Endothelial cell of umbilical vein (primary cell): ENCODE measurements around the gene SLA2. TPM values are rescaled to one million over a fixed set of nuclear protein-coding genes. Genes with fewer than 3 reads are reported as not detected.

Experiments used
- BruUV-seq: library from RNA; stranded (reverse); fragments of 400-500 nt; replicated peaks from 2 replicates; lab custom pipeline; 2021; lab: Mats Ljungman, UMichigan
- CTCF ChIA-PET: fragments of 300-600, 350-600 bp; sonication (Branson Sonifier 250); formaldehyde crosslinking; loops from one replicate; lab custom pipeline; 2021; ENCODE audit warnings: antibody characterized with exemption, inconsistent platforms; lab: Charles Lee
- POLR2A ChIA-PET: fragments of 300-600, 350-600 bp; sonication (Branson Sonifier 250); formaldehyde crosslinking; loops from one replicate; lab custom pipeline; 2021; ENCODE audit warnings: antibody characterized with exemption, inconsistent platforms; lab: Charles Lee
- DNase-seq: peaks from one replicate; pipeline ENCODE4 v3.0.0-alpha.2; 2011; ENCODE audit warnings: low read depth, low spot score
- FAIRE-seq: peaks from 2 replicates; lab custom pipeline; 2011; peaks lifted over from hg19 to GRCh38; lab: Jason Lieb, UNC
- H2AFZ ChIP-seq: 2 replicates; pipeline ENCODE4 v1.6.0; 2012; ENCODE audit warnings: low read depth, low read length, control low read depth, inconsistent platforms
- H3K27ac ChIP-seq: 2 replicates; pipeline ENCODE4 v1.5.1; 2011; ENCODE audit warnings: low read depth, mild to moderate bottlenecking, control low read depth, low read length, moderate library complexity; ENCODE audit not compliant: insufficient read depth
- H3K27me3 ChIP-seq, 2 experiments: 2 replicates each; pipeline versions ENCODE4 v1.6.0 to v1.6.1; 2011; ENCODE audit warnings: low read length in 2 of 2, mixed read lengths in 1 of 2; ENCODE audit not compliant: control insufficient read depth in 2 of 2, insufficient read depth in 2 of 2
- H3K36me3 ChIP-seq, 2 experiments: 2 replicates in 1 of 2; 3 replicates in 1 of 2; pipeline ENCODE4 v1.5.1; 2011; ENCODE audit warnings: low read length in 2 of 2, mild to moderate bottlenecking in 1 of 2, moderate library complexity in 1 of 2; ENCODE audit not compliant: control insufficient read depth in 2 of 2, insufficient read depth in 2 of 2; ENCODE audit errors: extremely low read depth in 1 of 2
- H3K4me1 ChIP-seq: 3 replicates; pipeline ENCODE4 v1.5.1; 2011; ENCODE audit warnings: mild to moderate bottlenecking, low read length; ENCODE audit not compliant: control insufficient read depth, insufficient read depth; ENCODE audit errors: extremely low read depth
- H3K4me2 ChIP-seq: 2 replicates; pipeline ENCODE4 v1.6.1; 2011; ENCODE audit warnings: low read length, control low read depth, mixed read lengths; ENCODE audit not compliant: insufficient read depth
- H3K4me3 ChIP-seq, 3 experiments: fragments of 200-600 bp in 1 of 3; sonication (generic), shearing (Covaris generic) in 1 of 3; replicated peaks in 1 of 3; 2 replicates each; pipeline ENCODE4 v1.5.1; 2011 to 2016; ENCODE audit warnings: control low read depth in 3 of 3, low read length in 3 of 3, mild to moderate bottlenecking in 2 of 3, inconsistent platforms in 1 of 3, low read depth in 1 of 3, moderate library complexity in 1 of 3; ENCODE audit not compliant: insufficient read depth in 1 of 3
- H3K79me2 ChIP-seq: 2 replicates; pipeline ENCODE4 v1.6.0; 2012; ENCODE audit warnings: low read length, inconsistent platforms; ENCODE audit not compliant: control insufficient read depth, insufficient read depth
- H3K9ac ChIP-seq: replicated peaks from 2 replicates; pipeline ENCODE3; 2011; ENCODE audit warnings: low read length, control low read depth; ENCODE audit not compliant: insufficient read depth; ENCODE audit errors: extremely low read depth
- H3K9me1 ChIP-seq: replicated peaks from 3 replicates; pipeline ENCODE4 v1.6.0; 2011; ENCODE audit warnings: mild to moderate bottlenecking, low read length; ENCODE audit not compliant: control insufficient read depth, insufficient read depth; ENCODE audit errors: extremely low read depth
- H3K9me3 ChIP-seq: replicated peaks from 2 replicates; pipeline ENCODE4 v1.5.1; 2012; ENCODE audit warnings: low read length, inconsistent platforms; ENCODE audit not compliant: control insufficient read depth, insufficient read depth
- H4K20me1 ChIP-seq: replicated peaks from 2 replicates; pipeline ENCODE3; 2011; ENCODE audit warnings: mild to moderate bottlenecking, low read length; ENCODE audit not compliant: control insufficient read depth, insufficient read depth; ENCODE audit errors: extremely low read depth
- CTCF ChIP-seq, 2 donors: IDR thresholded peaks; 1 replicate in 1 of 2; 2 replicates in 1 of 2; pipeline ENCODE4 v1.5.1; 2011; ENCODE audit warnings: low read length in 2 of 2, mild to moderate bottlenecking in 2 of 2, moderate library complexity in 2 of 2, control low read depth in 1 of 2, inconsistent platforms in 1 of 2, low read depth in 1 of 2; ENCODE audit not compliant: insufficient read depth in 1 of 2; ENCODE audit errors: extremely low read depth in 1 of 2
- EZH2 ChIP-seq: IDR thresholded peaks from 2 replicates; pipeline ENCODE4 v1.6.1; 2012; ENCODE audit warnings: borderline replicate concordance, low read depth, mild to moderate bottlenecking, moderate library complexity, low read length, inconsistent platforms; ENCODE audit not compliant: severe bottlenecking
- FOS ChIP-seq: IDR thresholded peaks from 2 replicates; pipeline ENCODE4 v1.6.1; 2011; ENCODE audit warnings: mild to moderate bottlenecking, low read length, moderate library complexity, borderline replicate concordance; ENCODE audit not compliant: insufficient read depth
- GATA2 ChIP-seq: IDR thresholded peaks from 2 replicates; pipeline ENCODE4 v1.7.0; 2011; ENCODE audit warnings: low read depth, mild to moderate bottlenecking, moderate library complexity, mixed read lengths, low read length; ENCODE audit not compliant: insufficient read length, insufficient read depth
- JUN ChIP-seq: IDR thresholded peaks from 2 replicates; pipeline ENCODE4 v1.6.1; 2011; ENCODE audit warnings: borderline replicate concordance, low read depth; ENCODE audit not compliant: insufficient read length, insufficient read depth
- MAX ChIP-seq: IDR thresholded peaks from 2 replicates; pipeline ENCODE4 v1.6.1; 2011; ENCODE audit not compliant: insufficient read depth, insufficient read length
- MYC ChIP-seq: IDR thresholded peaks from one replicate; pipeline ENCODE4 v1.6.1; 2011; ENCODE audit warnings: mild to moderate bottlenecking, low read depth, low read length
- POLR2A ChIP-seq: IDR thresholded peaks from 2 replicates; pipeline ENCODE4 v1.6.1; 2012; ENCODE audit warnings: low read depth, mild to moderate bottlenecking, control low read depth, low read length
- POLR2AphosphoS5 ChIP-seq: IDR thresholded peaks from 2 replicates; pipeline ENCODE4 v1.6.1; 2012; ENCODE audit warnings: low read depth, mild to moderate bottlenecking, control low read depth, low read length, moderate library complexity; ENCODE audit not compliant: insufficient read depth
- dilution Hi-C: fragments of 300-500 bp; cut with MboI; formaldehyde crosslinking; loops from one replicate; pipeline ENCODE4 v1.15.0; 2019; ENCODE audit warnings: low sequenced_read_pairs; ENCODE audit not compliant: extremely low pct_ligation_motif_present
- intact Hi-C: fragments of 100-400 bp; cut with micrococcal nuclease; formaldehyde crosslinking; loops from one replicate; pipeline ENCODE4 v1.10.0; 2022
- polyA plus RNA-seq, 4 experiments: library from polyadenylated mRNA; depleted of rRNA in 3 of 4; stranded (reverse) in 3 of 4; unstranded in 1 of 4; fragments of >200 nt; gene quantifications; 2 replicates each; pipeline versions ENCODE4 v1.2.1 to v1.2.3, GENCODE V29; 2011 to 2012; ENCODE audit warnings: missing spikeins in 1 of 4
- total RNA-seq: library from RNA; stranded (reverse); gene quantifications from 2 replicates; pipeline ENCODE4 v1.2.3, GENCODE V29; 2021

SLA2 gene
- total and polyA plus RNA-seq, 2 donors (not counting 3 experiments of a cell fraction or from before 2014, with no cell fraction given): not detected

- Histone ChIP-seq H3K9me3 (no peaks in the 10 kb centered on the region), H3K9me1 (no peaks in the 10 kb centered on the region), H3K4me2 (no peak overlapping the region), H3K27ac (no peak overlapping the region), H4K20me1 (no peaks in the 10 kb centered on the region), H3K36me3 (no peaks in the 10 kb centered on the region), H3K27me3 (no peaks in the 10 kb centered on the region), H2AFZ (no peak overlapping the region), H3K4me1 (no peaks in the 10 kb centered on the region), H3K79me2 (no peaks in the 10 kb centered on the region), H3K4me3 (no peak overlapping the region), H3K9ac (no peak overlapping the region)
- dilution Hi-C loops: no loop called here
- POLR2A ChIA-PET: no interaction called here
- intact Hi-C loops: no loop called here
- CTCF ChIA-PET: interaction anchor here (0.5 kb wide), 1 partner anchor 978 kb away, joined by 3 read pairs; no protein-coding TSS in a partner anchor
- no TSS peak for BruUV-seq
- TF ChIP-seq MAX (no peak), FOS (no peak)
- DNase-seq (no peak), FAIRE-seq (no peak)
Observed at GRCh38 chr20:36644032-36644705, 1.8 kb downstream of the SLA2 start.

GRCh38 chr20:36642136-36642535 lies 3.9 kb downstream of the SLA2 start:
- Histone ChIP-seq H3K4me3 (no peak overlapping the region), H3K36me3 (no peaks in the 10 kb centered on the region), H3K9me1 (no peaks in the 10 kb centered on the region), H3K4me1 (no peaks in the 10 kb centered on the region), H3K79me2 (no peaks in the 10 kb centered on the region), H3K27me3 (no peaks in the 10 kb centered on the region), H4K20me1 (no peaks in the 10 kb centered on the region), H3K9ac (no peak overlapping the region), H3K9me3 (no peaks in the 10 kb centered on the region), H3K27ac (no peak overlapping the region), H3K4me2 (no peak overlapping the region), H2AFZ (no peak overlapping the region)
- TF ChIP-seq POLR2AphosphoS5 (no peak), MAX (no peak), POLR2A (no peak), JUN (no peak), GATA2 (no peak), MYC (no peak), FOS (no peak), EZH2 (no peak), CTCF (IDR thresholded peaks at IDR 0.05; ENCODE audit: extremely low read depth in 1 of 2, insufficient read depth in 1 of 2, low read depth in 1 of 2, low read length in 2 of 2) (no peak)
- POLR2A ChIA-PET: interaction anchor here (0.6 kb wide), 1 partner anchor 15 kb away, joined by 7 read pairs; no protein-coding TSS in a partner anchor
- intact Hi-C loops (no loop called here), dilution Hi-C loops (no loop called here)
- CTCF ChIA-PET: no interaction called here
- FAIRE-seq (no peak), DNase-seq (no peak)
- no TSS peak for BruUV-seq
